KOPT-K1 (cell line): Measurements from ENCODE around the gene GPR152.
"Not testable (repeated sequence)": the region's sequence is repeated elsewhere in the genome, so short reads cannot be mapped to it uniquely, and the experiment has no call there.

ENCODE experiments used
- H3K27ac ChIP-seq: fragments of 200-600 bp; sonication (generic); 2 replicates; pipeline ENCODE4 v1.5.1; 2016; ENCODE audit warnings: antibody characterized with exemption, mild to moderate bottlenecking, low read depth, low read length; ENCODE audit not compliant: poor library complexity, severe bottlenecking
- H3K36me3 ChIP-seq: fragments of 200-600 bp; sonication (generic); 2 replicates; pipeline ENCODE4 v1.5.1; 2017; ENCODE audit warnings: antibody characterized with exemption, mild to moderate bottlenecking, low read length, moderate library complexity; ENCODE audit not compliant: insufficient read depth
- H3K9me3 ChIP-seq: fragments of 200-600 bp; sonication (generic); 2 replicates; pipeline ENCODE4 v1.5.1; 2017; ENCODE audit warnings: antibody characterized with exemption, low read length, mild to moderate bottlenecking; ENCODE audit not compliant: insufficient read depth, poor library complexity, severe bottlenecking

GPR152 gene

DNA sequence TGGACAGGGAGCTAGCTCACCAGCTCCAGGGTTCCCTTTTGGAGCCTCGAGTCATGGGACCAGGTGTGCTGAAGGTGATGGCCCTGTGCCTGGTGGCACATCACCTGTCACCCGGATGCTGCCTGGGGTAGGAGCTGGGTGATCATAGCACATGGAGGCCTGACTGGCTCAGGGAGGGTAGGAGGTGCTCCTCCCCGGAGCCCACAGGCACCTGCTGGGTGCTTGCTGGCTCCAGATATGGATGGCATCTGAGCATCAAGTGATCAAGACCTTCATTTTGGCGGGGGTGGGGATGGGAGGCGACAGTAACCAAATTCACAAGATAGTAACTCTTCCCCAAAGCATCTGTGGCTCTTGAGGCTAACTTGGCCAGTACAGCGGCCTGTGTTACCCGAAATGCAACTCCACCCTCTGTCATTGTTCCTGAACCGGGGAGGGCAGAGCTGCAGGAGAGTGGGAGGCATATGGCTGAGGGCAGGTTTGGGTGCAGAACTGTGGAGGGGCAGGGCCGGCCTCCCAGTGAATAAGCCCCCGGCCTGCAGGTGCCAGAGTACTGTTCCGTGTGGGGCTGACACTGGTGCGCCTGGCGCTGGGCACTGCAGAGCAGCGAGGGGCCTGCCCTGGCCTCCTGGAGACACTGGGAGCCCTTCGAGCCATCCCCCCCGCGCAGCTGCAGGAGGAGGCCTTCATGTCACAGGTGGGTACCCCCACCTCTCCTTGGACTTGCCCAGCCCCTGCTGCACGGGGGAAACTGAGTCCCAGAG lies 43.9 kb downstream of the GPR152 start:
- Histone ChIP-seq H3K27ac (peak overlapping the region; percentile 96), H3K9me3 (no peaks in the 10 kb centered on the region), H3K36me3 (peaks cover 44% of the 10 kb centered on the region)

DNA sequence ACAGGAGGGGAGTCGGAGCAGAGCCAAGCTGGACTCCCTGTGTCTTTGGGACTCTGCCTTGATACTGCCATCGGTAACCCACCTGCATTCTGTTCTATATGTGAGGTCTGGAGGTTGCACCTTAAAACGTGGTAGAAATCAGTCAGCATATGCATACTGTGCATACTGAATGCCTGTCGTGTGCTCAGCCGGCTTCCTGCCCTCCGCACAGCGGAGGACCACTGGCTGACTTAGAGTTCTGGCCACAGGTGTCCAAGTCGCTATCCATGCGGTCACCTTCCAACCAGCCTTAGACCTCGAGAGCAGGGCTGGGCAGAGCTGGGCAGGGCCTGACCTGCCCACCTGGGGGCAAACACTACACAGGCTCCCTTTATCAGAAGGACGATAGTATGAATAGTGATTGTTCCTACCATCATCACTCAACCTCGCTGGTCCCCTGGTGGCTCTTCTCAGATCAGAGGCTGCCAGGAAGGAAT lies 44.8 kb downstream of the GPR152 start:
- peak overlapping the region; percentile 96 for H3K27ac ChIP-seq
- H3K9me3 ChIP-seq = no peaks in the 10 kb centered on the region
- peaks cover 44% of the 10 kb centered on the region for H3K36me3 ChIP-seq

DNA sequence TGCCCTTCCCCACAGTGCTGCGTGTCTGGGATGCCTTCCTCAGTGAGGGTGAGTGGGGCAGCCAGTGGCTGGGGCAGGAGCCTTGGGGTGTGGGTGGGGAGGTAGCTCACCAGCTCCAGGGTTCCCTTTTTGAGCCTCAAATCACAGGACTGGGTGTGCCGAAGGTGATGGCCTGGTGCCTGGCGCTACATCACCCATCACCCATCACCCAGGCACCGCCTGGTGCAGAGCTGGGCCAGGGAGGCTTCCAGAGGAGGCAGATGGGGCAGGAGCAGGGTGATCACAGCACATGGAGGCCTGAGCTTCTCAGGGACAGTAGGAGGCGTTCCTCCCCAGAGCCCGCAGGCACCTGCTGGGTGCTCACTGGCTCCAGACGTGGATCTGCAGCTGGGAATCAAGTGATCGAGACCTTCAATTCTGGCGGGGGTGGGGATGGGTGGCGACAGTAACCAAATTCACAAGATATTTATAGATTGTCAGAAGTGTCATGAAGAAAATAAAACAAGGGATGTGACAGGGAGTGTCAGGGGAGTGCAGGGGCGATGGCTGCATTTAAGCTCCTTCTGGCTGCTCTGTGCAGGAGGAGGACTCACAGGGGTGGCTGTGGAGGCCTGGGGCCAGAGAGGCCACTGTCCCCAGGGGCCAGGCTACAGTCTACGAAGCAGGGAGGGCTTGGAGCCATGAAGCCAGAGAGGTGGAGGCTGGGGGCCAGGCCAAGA lies 45.4 kb downstream of the GPR152 start:
- Histone ChIP-seq H3K9me3 (no peaks in the 10 kb centered on the region), H3K27ac (peak overlapping the region; percentile 96), H3K36me3 (peaks cover 44% of the 10 kb centered on the region)

DNA sequence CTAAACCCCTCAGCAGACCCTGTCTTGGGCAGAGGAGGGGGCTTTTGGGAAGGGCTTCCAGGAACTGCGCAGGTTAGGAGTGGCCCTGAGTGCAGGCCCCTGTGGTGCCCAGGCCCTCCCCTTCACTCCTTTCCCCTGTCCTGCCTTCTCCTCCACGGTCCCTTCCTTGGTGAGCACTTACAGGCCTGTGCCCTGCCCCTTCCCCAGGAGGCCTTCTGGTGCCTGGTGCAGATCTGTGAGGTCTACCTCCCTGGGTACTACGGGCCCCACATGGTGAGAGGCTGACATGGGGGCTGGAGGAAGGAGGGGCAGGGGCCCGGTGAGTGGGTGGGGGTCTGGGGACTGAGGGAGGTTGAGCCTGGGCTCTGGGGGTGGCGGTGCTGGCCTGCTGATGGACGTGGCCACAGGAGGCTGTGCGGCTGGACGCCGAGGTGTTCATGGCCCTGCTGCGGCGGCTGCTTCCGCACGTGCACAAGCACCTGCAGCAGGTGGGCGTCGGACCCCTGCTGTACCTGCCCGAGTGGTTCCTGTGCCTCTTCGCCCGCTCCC lies 46.0 kb downstream of the GPR152 start:
- Histone ChIP-seq H3K36me3 (peaks cover 44% of the 10 kb centered on the region), H3K27ac (peak overlapping the region; percentile 96), H3K9me3 (no peaks in the 10 kb centered on the region)

DNA sequence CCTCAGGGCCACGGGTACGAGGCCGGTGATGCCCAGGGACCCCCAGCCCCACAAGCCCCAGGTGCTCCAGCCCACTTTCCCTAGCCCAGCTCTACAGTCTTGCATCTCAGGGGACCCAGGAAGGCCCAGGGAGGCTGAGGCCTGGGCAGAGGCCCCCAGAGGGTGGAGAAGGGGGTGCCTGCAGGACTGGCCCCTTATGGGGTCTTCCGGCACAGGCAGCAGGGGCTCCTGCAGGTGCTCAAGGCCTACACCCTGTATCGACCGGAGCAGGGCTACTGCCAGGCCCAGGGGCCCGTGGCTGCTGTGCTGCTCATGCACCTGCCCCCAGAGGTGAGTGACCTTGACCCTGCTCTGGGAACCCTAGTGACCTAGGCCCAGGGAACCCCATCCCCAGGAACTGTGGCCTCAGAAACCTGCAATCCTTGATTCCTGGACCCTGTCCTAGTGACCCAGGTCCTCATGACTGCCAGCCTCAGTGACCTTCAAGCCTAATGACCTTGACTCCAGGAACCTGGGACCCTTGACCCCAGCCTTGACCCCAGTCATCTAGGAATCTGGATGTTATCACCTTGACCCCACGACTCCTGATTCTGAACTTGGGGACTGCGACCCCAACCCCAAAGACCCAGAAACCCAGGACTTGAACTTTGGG lies 46.7 kb downstream of the GPR152 start:
- H3K9me3 ChIP-seq = no peaks in the 10 kb centered on the region
- H3K36me3 ChIP-seq = peaks cover 48% of the 10 kb centered on the region
- H3K27ac ChIP-seq = peak overlapping the region; percentile 96

DNA sequence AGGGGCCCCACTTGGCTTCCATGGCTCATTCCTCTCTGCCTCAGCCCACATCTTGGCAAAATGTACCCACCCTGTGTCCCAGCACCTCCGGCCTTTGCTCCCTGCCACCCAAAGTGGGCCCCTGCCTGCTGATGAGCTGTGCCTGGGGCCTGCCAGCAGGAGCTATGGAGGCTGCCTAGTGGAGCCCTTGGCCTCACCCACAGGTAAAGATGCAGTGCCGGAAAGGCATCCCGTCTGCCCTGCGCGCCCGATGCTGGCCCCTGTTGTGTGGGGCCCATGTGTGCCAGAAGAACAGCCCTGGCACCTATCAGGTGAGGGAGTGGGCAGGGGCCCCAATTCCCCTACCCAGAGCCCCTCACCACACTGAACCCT lies 47.3 kb downstream of the GPR152 start:
- Histone ChIP-seq H3K9me3 (no peaks in the 10 kb centered on the region), H3K27ac (peak overlapping the region; percentile 96), H3K36me3 (peaks cover 49% of the 10 kb centered on the region)

DNA sequence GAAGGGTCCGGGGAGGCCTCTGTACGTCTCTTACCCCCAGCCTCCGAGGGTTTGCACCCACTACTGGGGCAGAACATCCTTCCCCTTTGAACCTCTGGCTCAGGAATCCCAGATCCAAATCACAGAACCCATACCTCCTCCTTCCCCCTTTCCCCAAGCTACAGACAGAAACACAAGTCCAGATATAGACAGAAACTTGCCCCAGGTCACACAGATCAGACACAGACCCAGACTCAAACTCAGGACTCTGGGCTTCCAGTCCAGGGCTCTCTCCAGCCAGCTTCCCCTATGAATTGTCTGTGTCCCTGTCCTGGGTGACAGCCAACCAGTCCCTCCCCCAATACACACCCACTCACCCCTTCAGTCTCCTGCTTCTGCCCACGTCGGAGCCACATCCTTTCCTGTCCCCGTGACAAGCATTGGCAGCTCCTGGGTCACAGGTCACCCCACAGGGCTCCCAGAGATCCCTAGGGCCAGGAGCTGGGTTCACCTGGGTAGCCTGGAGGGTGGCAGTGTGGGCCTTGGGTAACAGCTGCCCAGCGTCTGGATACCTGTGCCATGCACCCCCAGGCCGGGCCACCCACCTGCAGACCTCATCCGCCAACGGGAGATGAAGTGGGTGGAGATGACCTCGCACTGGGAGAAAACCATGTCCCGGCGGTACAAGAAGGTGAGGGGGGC lies 47.9 kb downstream of the GPR152 start:
- Histone ChIP-seq H3K27ac (peak overlapping the region; percentile 96), H3K36me3 (peaks cover 48% of the 10 kb centered on the region), H3K9me3 (no peaks in the 10 kb centered on the region)

DNA sequence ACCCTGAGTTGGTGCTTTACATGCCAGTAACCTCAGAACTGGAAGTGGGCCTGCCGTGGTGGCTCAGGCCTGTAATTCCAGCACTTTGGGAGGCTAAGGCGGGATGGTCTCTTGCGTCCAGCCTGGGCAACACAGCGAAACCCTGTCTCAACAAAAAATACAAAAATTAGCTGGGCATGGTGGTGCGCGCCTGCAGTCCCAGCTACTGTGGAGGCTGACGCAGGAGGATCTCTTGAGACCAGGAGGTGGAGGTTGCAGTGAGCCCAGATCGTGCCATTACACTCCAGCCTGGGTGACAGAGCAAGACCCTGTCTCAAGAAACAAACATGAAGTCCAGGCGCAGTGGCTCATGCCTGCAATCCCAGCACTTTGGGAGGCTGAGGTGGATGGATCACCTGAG lies 49.4 kb downstream of the GPR152 start:
- H3K27ac ChIP-seq = peak overlapping the region; percentile 96

DNA sequence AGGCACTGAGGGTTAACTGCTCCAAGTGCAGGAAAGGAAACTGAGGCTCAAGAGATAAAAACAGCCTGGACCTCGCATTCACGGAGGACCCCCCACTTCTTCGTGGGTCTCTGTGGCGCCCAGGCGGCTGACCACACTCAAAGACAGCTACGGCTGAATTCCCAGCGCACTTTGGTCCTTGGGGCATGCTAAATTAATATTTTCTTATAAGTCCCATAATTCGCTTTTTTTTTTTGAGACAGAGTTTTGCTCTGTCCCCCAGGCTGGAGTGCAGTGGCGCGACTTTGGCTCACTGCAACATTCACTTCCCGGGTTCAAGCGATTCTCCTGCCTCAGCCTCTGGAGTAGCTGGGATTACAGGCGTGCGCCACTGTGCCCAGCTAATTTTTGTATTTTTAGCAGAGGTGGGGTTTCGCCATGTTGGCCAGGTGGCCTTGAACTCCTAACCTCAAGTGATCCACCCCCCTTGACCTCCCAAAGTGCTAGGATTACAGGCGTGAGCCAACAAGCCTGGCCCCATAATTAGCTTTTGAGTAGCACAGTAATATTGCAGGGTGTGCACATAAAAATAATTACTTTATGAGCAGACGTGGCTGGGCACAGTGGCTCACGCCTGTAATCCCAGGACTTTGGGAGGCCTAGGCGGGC lies 50.2 kb downstream of the GPR152 start:
- H3K36me3 ChIP-seq = peaks cover 62% of the 10 kb centered on the region

More for the DNA sequence above, 49.4 kb downstream of the GPR152 start:
- H3K36me3 ChIP-seq = peaks cover 62% of the 10 kb centered on the region
- not testable (repeated sequence) for H3K9me3 ChIP-seq

DNA sequence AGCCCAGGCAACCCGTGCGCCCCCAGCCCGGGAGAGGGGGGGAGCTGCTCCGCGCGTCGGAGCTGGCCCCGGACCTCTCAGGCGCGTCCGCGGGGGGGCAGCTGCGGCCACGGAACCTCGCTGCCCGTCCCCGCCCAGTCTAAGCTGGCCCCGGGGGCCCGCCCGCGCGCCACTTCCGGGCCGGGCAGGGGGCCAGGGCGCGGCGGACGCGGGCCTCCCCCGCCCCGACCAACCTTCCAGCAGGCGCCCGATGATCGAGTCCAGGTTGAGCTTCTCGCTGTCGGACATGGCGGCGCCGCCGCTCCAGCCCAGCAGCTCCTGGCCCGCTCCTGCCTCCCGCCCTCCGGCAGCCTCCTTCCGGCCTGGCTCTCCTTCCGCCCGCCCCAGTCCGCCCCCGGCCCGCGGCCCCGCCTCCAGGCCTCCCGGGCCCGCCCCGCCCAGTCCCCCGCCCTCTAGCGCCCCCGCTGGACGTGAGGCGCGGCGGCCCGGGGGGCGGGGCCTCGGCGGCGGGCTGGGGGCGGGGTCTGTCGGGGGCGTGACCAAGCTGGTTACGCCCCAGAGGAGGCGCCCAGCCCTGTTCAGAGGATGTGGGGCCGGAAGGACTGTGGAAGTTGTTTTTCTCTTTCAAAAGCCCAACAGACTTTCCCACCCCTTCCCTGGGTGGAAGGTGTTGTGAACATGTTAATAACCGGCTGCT lies 50.9 kb downstream of the GPR152 start, which contains the start of gene PPP1CA:
Gene PPP1CA (minus strand): TSS at position 364 of the 697 bp plus-strand sequence. CDS start 76 bp downstream, at position 288.
- H3K36me3 ChIP-seq = peaks cover 62% of the 10 kb centered on the region
- peak within 1 kb of the TSS; percentile 96 for H3K27ac ChIP-seq

More for the DNA sequence above, 50.2 kb downstream of the GPR152 start:
- not testable (repeated sequence) for H3K9me3 ChIP-seq
- H3K27ac ChIP-seq = peak overlapping the region; percentile 96

More for the DNA sequence above, 50.9 kb downstream of the GPR152 start, which contains the start of gene PPP1CA:
- no peaks in the 10 kb centered on the region for H3K9me3 ChIP-seq
